Uterus (tissue), 4 donors: ENCODE measurements around the gene AGPAT2. TPM values are rescaled to one million over a fixed set of nuclear protein-coding genes. Genes with fewer than 3 reads are reported as not detected.

ENCODE experiments used
- DNase-seq, 2 donors: peaks; one replicate each; pipeline ENCODE4 v3.0.0-alpha.2; 2019 to 2020
- H3K27ac ChIP-seq, 2 donors: fragments of 200-600 bp; sonication (generic); 1 replicate in 1 of 2; 2 replicates in 1 of 2; pipeline ENCODE4 v1.5.1; 2016 to 2018
- H3K27me3 ChIP-seq, 2 donors: fragments of 200-600 bp; sonication (generic); one replicate each; pipeline ENCODE4 v1.5.1; 2018 to 2019; ENCODE audit warnings: control low read depth in 1 of 2
- H3K36me3 ChIP-seq, 2 donors: fragments of 200-600 bp; sonication (generic); one replicate each; pipeline ENCODE4 v1.5.1; 2019; ENCODE audit warnings: control low read depth in 1 of 2
- H3K4me1 ChIP-seq, 2 donors: fragments of 200-600 bp; sonication (generic); one replicate each; pipeline ENCODE4 v1.5.1; 2018 to 2019; ENCODE audit warnings: control low read depth in 1 of 2
- H3K4me3 ChIP-seq, 2 donors: fragments of 200-600 bp; sonication (generic); 1 replicate in 1 of 2; 2 replicates in 1 of 2; pipeline ENCODE4 v1.5.1; 2018 to 2019; ENCODE audit warnings: mild to moderate bottlenecking in 1 of 2
- H3K9me3 ChIP-seq, 2 donors: fragments of 200-600 bp; sonication (generic); one replicate each; pipeline ENCODE4 v1.5.1; 2019; ENCODE audit warnings: control low read depth in 1 of 2
- POLR2A ChIP-seq, 2 donors: fragments of 450-650 bp; IDR thresholded peaks; one replicate each; pipeline ENCODE4 v1.6.1; 2016; ENCODE audit warnings: antibody characterized with exemption in 2 of 2, mild to moderate bottlenecking in 1 of 2, moderate library complexity in 1 of 2
- intact Hi-C: fragments of 100-400 bp; cut with DNase I; formaldehyde crosslinking; loops from one replicate; pipeline ENCODE4 v1.15.1; 2023; ENCODE audit warnings: low total_unique reads
- total RNA-seq, 4 donors: library from RNA; depleted of rRNA in 3 of 4; stranded (reverse); fragments of >200 nt in 3 of 4; gene quantifications; one replicate each; pipeline versions ENCODE4 v1.1.0 to v1.2.4, GENCODE V29; 2014 to 2023
- TF ChIP-seq, protein P1 (sequence below), 4 experiments: fragments of 200-600 bp in 2 of 4; fragments of 450-650 bp in 2 of 4; sonication (generic) in 2 of 4; IDR thresholded peaks; one replicate each; pipeline ENCODE4 v1.5.1; 2016 to 2019; ENCODE audit warnings: antibody characterized with exemption in 4 of 4, mild to moderate bottlenecking in 2 of 4, moderate library complexity in 1 of 4
- donor health status: DM: yes; HTN: yes; CAD: no.

AGPAT2 gene
- total RNA-seq, 4 donors from 2014 or later: 22.7 to 45.1 (median 38.6) TPM

DNA sequence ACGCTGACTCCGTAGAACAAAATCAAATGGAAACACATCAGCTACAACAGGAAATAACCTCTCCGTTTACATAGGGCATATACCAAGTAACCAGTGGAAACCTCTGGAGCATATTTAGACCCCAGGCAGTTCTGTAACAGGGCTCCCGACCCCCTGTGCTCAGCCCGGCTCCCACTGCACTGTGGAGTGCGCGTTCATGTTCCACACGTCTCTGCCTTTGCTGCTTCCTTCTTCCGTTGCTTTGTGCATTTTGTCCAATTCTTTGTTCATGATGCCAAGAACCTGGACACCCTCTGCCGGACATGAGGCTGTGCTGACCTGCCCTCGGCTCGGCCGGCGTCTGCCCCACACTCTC lies 5.9 kb upstream of the AGPAT2 start:
- no peaks in the 10 kb centered on the region for H3K36me3 ChIP-seq
- H3K27me3 ChIP-seq: no peaks in the 10 kb centered on the region
- no peaks in the 10 kb centered on the region for H3K4me1 ChIP-seq
- no peak for TF ChIP-seq POLR2A (IDR thresholded peaks at IDR 0.05)
- TF ChIP-seq, protein P1, sequence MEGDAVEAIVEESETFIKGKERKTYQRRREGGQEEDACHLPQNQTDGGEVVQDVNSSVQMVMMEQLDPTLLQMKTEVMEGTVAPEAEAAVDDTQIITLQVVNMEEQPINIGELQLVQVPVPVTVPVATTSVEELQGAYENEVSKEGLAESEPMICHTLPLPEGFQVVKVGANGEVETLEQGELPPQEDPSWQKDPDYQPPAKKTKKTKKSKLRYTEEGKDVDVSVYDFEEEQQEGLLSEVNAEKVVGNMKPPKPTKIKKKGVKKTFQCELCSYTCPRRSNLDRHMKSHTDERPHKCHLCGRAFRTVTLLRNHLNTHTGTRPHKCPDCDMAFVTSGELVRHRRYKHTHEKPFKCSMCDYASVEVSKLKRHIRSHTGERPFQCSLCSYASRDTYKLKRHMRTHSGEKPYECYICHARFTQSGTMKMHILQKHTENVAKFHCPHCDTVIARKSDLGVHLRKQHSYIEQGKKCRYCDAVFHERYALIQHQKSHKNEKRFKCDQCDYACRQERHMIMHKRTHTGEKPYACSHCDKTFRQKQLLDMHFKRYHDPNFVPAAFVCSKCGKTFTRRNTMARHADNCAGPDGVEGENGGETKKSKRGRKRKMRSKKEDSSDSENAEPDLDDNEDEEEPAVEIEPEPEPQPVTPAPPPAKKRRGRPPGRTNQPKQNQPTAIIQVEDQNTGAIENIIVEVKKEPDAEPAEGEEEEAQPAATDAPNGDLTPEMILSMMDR (IDR thresholded peaks at IDR 0.05): no peak
- intact Hi-C loops: no loop called here
- H3K4me3 ChIP-seq: no peak overlapping the region
- DNase-seq: no peak
- no peak overlapping the region for H3K27ac ChIP-seq
- H3K9me3 ChIP-seq: no peaks in the 10 kb centered on the region

DNA sequence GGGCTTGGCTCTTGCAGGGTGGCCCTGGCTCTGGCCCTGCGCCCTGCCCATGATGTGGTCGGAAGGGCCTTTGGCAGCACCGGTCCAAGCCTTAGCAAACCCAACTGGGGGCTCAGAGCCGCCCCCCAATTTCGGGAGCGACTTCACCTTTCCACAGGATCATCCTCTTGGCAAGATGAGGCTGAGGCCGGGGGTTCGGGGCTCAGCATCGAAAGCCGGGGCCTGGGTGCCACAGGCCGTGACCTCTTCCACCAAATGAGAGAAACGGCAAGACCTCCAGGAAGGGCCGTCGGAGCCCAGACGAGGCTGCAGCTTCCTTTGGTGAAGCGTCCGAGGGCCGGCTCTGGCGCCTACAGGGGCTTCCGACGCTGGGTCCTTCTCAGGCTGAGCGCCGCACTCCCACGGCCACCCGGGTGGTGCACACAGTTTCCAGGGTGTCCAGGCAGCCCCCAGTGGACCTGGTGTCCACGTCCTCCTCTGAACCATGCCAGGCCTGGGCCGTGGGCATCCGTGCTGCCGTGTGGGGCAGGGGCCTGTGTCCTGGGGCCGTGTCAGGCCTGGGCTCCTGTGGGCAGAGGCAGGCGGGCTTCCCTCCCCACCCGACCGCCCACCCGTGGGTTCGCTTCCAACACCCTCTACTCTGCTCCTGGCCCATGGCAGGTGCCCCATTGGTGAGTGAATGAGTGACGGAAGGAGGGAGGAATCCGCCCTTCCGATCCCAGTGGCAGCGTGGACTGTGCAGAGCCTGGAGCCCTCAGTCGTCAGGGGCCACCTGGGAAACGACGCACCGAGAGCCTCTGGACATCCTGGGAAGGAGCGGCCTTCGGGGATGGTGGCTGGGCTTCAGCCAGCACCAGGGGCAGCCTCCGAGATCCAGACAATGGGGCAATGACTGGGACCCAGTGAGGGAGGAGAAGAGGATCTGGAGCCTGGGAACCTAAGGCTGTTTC lies 5.2 kb upstream of the AGPAT2 start:
- intact Hi-C loops: no loop called here
- no peaks in the 10 kb centered on the region for H3K9me3 ChIP-seq
- no peak overlapping the region for H3K27ac ChIP-seq
- no peak overlapping the region for H3K4me3 ChIP-seq
- H3K27me3 ChIP-seq: no peaks in the 10 kb centered on the region
- H3K4me1 ChIP-seq: peaks cover 0 to 5% of the 10 kb centered on the region in 2 donors
- TF ChIP-seq, protein P1 (IDR thresholded peaks at IDR 0.05): no peak
- no peak for TF ChIP-seq POLR2A (IDR thresholded peaks at IDR 0.05)
- DNase-seq: no peak
- no peaks in the 10 kb centered on the region for H3K36me3 ChIP-seq

- peaks cover 0 to 9% of the 10 kb centered on the region in 2 donors for H3K4me1 ChIP-seq
- DNase-seq: no peak
- no peak for TF ChIP-seq POLR2A (IDR thresholded peaks at IDR 0.05)
- TF ChIP-seq, protein P1 (IDR thresholded peaks at IDR 0.05): no peak
- H3K27ac ChIP-seq: no peak overlapping the region
- no peaks in the 10 kb centered on the region for H3K27me3 ChIP-seq
- H3K36me3 ChIP-seq: no peaks in the 10 kb centered on the region
- no peak overlapping the region for H3K4me3 ChIP-seq
- intact Hi-C loops: no loop called here
- no peaks in the 10 kb centered on the region for H3K9me3 ChIP-seq
Observed at GRCh38 chr9:136691316-136692184, 4.3 kb upstream of the AGPAT2 start.

GRCh38 chr9:136690806-136691261 lies 3.6 kb upstream of the AGPAT2 start:
- H3K36me3 ChIP-seq: no peaks in the 10 kb centered on the region
- TF ChIP-seq, protein P1 (IDR thresholded peaks at IDR 0.05): no peak
- no peak for TF ChIP-seq POLR2A (IDR thresholded peaks at IDR 0.05)
- no peak for DNase-seq
- intact Hi-C loops: no loop called here
- H3K4me1 ChIP-seq: peaks cover 0 to 16% of the 10 kb centered on the region in 2 donors
- no peaks in the 10 kb centered on the region for H3K9me3 ChIP-seq
- no peak overlapping the region for H3K4me3 ChIP-seq
- peak overlapping the region in 1 of 2 donors; percentile 38 for H3K27ac ChIP-seq
- no peaks in the 10 kb centered on the region for H3K27me3 ChIP-seq
